BJ (cell line): ENCODE results near the gene MYO9B. TPM values are rescaled to one million over a fixed set of nuclear protein-coding genes. Genes with fewer than 3 reads are reported as not detected.

Source experiments
- CTCF ChIA-PET: fragments of 350-600 bp; formaldehyde crosslinking; extraction: SDS; loops from one replicate; lab custom pipeline; 2021; ENCODE audit warnings: antibody characterized with exemption, inconsistent platforms; lab: Yijun Ruan, JAX
- POLR2A ChIA-PET: fragments of 300-600 bp; sonication (Branson Sonifier 250); formaldehyde crosslinking; extraction: SDS; loops from one replicate; lab custom pipeline; 2021; ENCODE audit warnings: antibody characterized with exemption; lab: Charles Lee
- DNase-seq: peaks from one replicate; pipeline ENCODE4 v3.0.0-alpha.2; 2011; ENCODE audit warnings: low read depth
- H3K27me3 ChIP-seq: 2 replicates; pipeline ENCODE4 v1.6.0; 2011; ENCODE audit warnings: low read length; ENCODE audit not compliant: control insufficient read depth, insufficient read depth
- H3K36me3 ChIP-seq: 2 replicates; pipeline ENCODE4 v1.5.1; 2011; ENCODE audit warnings: low read length; ENCODE audit not compliant: control insufficient read depth, insufficient read depth
- H3K4me3 ChIP-seq: 2 replicates; pipeline ENCODE4 v1.5.1; 2011; ENCODE audit warnings: low read depth, mild to moderate bottlenecking, control low read depth, low read length
- polyA plus RNA-seq: library from polyadenylated mRNA; depleted of rRNA; stranded (reverse); fragments of >200 nt; gene quantifications from 2 replicates; pipeline ENCODE4 v1.2.3, GENCODE V29; 2011
- TF ChIP-seq, protein P1 (sequence below): IDR thresholded peaks from 2 replicates; pipeline ENCODE4 v1.5.1; 2011; ENCODE audit warnings: low read depth, mild to moderate bottlenecking, control low read depth, inconsistent platforms, low read length, moderate library complexity; ENCODE audit not compliant: insufficient read depth

Gene MYO9B
- polyA plus RNA-seq, 1 experiment, result 40.8 TPM

DNA sequence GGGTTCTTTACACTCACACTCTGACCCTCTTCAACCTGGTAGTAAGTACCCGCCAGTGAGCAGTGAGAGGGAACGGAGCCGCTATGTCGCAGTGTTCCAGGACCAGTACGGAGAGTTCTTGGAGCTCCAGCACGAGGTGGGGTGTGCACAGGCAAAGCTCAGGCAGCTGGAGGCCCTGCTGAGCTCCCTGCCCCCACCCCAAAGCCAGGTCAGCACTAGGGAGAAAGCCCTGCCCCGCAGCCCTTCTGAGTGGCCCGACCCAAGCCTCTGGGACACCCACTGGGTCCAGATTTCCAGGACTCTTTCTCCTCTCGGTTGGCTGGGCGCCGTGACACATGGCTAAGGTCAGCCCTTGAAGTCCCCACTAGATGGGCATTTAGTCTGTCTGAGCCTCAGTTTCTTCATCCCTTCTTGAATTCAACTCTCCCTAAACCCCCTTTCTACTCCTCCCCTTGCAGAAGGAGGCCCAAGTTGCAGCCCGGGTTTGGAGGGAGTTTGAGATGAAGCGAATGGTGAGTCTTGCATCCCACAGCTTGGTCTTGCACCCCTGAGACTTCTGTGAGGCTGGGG is 152.3 kb downstream of the MYO9B start:
- Histone ChIP-seq H3K27me3 (no peaks in the 10 kb centered on the region), H3K4me3 (no peak overlapping the region), H3K36me3 (peaks cover 24% of the 10 kb centered on the region)
- no peak for DNase-seq
- ChIA-PET POLR2A (no interaction called here), CTCF (interaction anchor here (0.6 to 1.4 kb wide), 2 partner anchors 17 to 128 kb away, joined by 3 to 4 read pairs; no protein-coding TSS in a partner anchor)
- TF ChIP-seq, protein P1, sequence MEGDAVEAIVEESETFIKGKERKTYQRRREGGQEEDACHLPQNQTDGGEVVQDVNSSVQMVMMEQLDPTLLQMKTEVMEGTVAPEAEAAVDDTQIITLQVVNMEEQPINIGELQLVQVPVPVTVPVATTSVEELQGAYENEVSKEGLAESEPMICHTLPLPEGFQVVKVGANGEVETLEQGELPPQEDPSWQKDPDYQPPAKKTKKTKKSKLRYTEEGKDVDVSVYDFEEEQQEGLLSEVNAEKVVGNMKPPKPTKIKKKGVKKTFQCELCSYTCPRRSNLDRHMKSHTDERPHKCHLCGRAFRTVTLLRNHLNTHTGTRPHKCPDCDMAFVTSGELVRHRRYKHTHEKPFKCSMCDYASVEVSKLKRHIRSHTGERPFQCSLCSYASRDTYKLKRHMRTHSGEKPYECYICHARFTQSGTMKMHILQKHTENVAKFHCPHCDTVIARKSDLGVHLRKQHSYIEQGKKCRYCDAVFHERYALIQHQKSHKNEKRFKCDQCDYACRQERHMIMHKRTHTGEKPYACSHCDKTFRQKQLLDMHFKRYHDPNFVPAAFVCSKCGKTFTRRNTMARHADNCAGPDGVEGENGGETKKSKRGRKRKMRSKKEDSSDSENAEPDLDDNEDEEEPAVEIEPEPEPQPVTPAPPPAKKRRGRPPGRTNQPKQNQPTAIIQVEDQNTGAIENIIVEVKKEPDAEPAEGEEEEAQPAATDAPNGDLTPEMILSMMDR, result no peak

DNA sequence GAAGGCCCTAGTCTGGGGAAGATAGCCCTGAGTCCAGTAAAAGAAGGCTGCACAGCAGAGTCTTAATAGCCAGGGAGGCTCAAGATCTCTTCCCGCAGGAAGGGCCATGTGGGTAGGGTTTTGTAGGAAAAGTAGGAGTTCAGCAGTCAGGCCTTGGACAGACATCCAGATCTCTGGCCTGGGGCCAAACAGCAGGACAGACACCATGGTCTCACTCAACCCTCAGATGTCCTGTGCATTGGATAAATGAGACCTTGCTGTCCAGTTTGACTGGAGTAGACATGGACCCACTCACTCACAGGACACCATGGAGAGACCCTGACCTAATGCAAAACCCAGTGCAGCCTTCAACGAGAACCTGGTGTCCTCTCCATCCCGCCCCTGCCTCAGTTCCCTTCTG is 154.3 kb downstream of the MYO9B start:
- Histone ChIP-seq H3K27me3 (no peaks in the 10 kb centered on the region), H3K4me3 (no peak overlapping the region), H3K36me3 (peaks cover 30% of the 10 kb centered on the region)
- DNase-seq, result no peak
- CTCF ChIA-PET, result interaction anchor here (1.5 kb wide), 1 partner anchor 25 kb away, joined by 6 read pairs; no protein-coding TSS in a partner anchor
- TF ChIP-seq, protein P1, result no peak
- POLR2A ChIA-PET, result interaction anchor here (0.6 kb wide), 1 partner anchor 105 kb away, joined by 18 read pairs; no protein-coding TSS in a partner anchor

DNA sequence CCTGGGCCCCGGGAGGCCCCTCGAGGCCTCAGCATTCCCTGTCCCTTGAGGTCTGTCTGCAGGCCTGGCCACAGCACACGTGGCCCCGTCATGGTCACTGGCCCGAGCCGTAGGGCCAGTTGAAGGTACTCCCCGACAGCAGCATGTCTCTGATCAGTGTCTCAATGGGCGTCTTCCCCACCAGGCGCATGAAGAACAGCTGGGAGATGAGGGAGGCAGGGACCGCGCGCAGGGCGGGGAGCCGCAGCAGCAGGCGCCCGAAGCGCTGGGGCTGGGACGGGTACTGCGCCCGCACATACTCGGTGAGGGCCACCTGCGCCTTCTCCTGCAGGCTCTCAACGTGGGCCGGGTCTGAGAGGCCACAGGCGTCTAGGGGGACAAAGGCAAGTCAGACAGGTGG is 156.7 kb downstream of the MYO9B start:
- TF ChIP-seq, protein P1, result no peak
- CTCF ChIA-PET, result interaction anchor here (0.7 kb wide), 1 partner anchor 113 kb away, joined by 3 read pairs; no protein-coding TSS in a partner anchor
- no peak for DNase-seq
- H3K36me3 ChIP-seq, result peaks cover 30% of the 10 kb centered on the region
- no peak overlapping the region for H3K4me3 ChIP-seq
- POLR2A ChIA-PET, result no interaction called here
- H3K27me3 ChIP-seq, result no peaks in the 10 kb centered on the region

DNA sequence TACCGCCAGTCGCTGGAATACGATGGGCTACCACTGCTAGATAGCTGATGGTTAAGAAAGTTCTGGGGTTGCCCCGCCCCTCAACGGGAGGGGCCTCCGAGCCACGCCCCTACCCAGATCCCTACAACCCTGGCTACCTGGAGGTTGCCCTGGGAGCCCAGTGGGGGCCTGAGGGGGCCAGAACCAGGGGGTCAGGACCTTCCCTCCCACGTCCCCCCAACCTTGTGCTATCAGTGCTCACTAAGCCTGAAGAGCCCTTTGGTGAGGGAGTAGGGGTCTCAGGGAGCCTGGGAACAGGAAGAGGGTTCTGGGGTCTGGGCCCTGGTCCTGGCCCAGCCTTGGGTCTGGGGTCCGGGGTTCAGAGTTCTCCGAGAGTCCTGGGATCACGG is 159.3 kb downstream of the MYO9B start:
- DNase-seq, result no peak
- ChIA-PET CTCF (interaction anchor here (0.6 to 1.7 kb wide), 6 partner anchors 9 to 31 kb away, joined by 3 to 14 read pairs (median 3); no protein-coding TSS in a partner anchor), POLR2A (no interaction called here)
- Histone ChIP-seq H3K27me3 (no peaks in the 10 kb centered on the region), H3K4me3 (peak overlapping the region; percentile 48), H3K36me3 (peaks cover 28% of the 10 kb centered on the region)
- TF ChIP-seq, protein P1, result no peak

DNA sequence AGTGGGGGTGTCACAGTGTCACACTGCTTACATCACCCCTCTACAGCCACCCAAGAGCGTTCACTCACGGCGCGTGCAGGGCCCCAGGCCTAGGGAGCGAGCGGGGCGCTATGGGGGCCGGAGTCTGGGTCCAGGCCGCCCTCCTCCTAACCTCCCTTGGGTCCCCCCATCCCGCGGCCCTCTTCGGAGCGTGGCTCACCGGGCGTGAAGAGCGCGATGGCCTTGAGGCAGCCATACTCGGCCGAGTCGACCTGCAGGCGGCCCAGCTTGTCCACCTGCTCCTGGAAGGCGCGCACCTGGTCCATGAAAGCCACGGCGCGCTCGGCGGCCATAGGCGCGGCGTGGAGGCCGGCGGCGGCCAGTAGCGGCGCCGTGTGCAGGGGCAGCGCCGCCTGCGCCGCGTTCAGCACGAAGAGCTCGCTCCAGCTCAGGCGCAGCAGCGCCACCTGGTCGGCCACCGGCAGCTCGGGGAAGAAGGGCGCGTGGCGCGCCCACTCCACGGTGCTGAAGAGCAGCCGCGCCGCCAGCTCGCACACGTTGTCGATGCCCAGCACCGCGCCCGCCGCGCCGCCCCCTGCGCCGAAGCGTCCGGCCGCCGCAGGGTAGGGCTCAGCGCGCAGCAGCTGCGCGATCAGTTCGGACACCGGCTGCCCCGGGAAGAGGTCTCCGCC is 159.9 kb downstream of the MYO9B start:
- Histone ChIP-seq H3K27me3 (no peaks in the 10 kb centered on the region), H3K4me3 (peak overlapping the region; percentile 48), H3K36me3 (peaks cover 30% of the 10 kb centered on the region)
- POLR2A ChIA-PET, result no interaction called here
- TF ChIP-seq, protein P1, result peak; percentile 44
- CTCF ChIA-PET, result interaction anchor here (0.6 to 1.7 kb wide), 8 partner anchors 9 to 47 kb away, joined by 3 to 14 read pairs (median 4); partner anchors contain the start of gene OCEL1
- no peak for DNase-seq
